GM18517 (cell line): ENCODE results near the gene TNN.
A peak's percentile ranks its signal among the peaks of the same experiment; 100 is the strongest.
"Not testable (repeated sequence)": the region's sequence is repeated elsewhere in the genome, so short reads cannot be mapped to it uniquely, and the experiment has no call there.

Experiments
- ATAC-seq: cut with Tn5 transposase; IDR thresholded peaks from one replicate; pipeline ENCODE4 v1.9.1; 2021; ENCODE audit warnings: mild to moderate bottlenecking, moderate library complexity; ENCODE audit not compliant: unreplicated experiment

The TNN gene, protein sequence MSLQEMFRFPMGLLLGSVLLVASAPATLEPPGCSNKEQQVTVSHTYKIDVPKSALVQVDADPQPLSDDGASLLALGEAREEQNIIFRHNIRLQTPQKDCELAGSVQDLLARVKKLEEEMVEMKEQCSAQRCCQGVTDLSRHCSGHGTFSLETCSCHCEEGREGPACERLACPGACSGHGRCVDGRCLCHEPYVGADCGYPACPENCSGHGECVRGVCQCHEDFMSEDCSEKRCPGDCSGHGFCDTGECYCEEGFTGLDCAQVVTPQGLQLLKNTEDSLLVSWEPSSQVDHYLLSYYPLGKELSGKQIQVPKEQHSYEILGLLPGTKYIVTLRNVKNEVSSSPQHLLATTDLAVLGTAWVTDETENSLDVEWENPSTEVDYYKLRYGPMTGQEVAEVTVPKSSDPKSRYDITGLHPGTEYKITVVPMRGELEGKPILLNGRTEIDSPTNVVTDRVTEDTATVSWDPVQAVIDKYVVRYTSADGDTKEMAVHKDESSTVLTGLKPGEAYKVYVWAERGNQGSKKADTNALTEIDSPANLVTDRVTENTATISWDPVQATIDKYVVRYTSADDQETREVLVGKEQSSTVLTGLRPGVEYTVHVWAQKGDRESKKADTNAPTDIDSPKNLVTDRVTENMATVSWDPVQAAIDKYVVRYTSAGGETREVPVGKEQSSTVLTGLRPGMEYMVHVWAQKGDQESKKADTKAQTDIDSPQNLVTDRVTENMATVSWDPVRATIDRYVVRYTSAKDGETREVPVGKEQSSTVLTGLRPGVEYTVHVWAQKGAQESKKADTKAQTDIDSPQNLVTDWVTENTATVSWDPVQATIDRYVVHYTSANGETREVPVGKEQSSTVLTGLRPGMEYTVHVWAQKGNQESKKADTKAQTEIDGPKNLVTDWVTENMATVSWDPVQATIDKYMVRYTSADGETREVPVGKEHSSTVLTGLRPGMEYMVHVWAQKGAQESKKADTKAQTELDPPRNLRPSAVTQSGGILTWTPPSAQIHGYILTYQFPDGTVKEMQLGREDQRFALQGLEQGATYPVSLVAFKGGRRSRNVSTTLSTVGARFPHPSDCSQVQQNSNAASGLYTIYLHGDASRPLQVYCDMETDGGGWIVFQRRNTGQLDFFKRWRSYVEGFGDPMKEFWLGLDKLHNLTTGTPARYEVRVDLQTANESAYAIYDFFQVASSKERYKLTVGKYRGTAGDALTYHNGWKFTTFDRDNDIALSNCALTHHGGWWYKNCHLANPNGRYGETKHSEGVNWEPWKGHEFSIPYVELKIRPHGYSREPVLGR (N-terminal part only)

DNA sequence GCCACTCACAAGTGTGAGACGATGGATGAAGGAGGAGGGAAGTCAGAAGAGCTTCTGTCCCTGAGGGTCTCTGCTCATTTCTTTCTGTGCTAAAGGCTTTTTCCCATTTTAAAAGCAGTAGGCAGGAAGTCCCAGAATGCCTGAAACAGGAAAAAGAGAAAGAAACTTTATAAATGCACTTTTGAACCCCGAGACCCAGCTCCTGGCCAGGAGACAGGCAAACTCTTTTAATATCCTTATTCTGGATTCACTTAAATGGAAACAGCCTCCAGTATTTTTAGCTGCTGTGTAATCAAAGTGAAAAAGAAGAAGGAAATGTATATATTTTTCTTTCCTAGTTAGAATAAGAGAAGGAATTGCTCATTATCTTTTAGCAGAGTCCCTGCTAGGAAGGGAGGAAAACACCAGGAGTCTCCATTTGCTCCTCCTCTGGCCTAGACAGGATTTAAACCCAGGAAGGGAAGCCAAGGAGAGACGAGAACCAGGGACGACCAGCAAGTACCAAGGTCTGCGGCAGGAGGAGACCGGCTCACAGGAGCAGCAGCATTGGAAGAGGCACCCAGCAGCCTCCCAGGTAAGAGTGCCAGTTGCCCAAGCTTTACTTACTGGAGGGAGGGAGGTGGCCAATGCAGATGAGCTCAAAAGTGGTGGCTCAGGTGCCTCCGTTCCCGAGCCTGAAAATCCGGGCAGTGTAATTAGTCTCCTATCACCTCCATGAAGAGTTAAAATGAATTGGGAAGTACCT lies at the start of gene TNN:
TNN (plus strand) TSS at position 472 of the 745 bp plus-strand sequence. CDS start 9,586 bp downstream, outside the sequence.
- no peak for ATAC-seq

DNA sequence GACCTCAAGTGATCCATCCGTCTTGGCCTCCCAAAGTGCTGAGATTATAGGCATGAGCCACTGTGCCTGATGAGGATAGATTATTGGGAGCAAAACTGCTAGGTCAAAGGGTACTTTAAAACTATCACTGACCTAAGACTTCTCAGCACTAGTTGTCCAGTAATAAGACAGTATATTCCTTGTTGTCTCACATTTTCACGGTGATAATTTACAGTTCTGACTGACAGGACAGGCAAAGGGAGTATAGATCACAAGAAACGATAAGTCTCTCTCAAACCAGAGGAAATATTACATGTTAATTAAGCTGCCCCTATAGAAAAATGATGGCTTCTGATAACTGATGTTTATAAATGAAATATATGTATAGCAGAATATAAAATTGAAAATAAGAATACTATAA lies 48.1 kb upstream of the TNN start:
- no peak for ATAC-seq

DNA sequence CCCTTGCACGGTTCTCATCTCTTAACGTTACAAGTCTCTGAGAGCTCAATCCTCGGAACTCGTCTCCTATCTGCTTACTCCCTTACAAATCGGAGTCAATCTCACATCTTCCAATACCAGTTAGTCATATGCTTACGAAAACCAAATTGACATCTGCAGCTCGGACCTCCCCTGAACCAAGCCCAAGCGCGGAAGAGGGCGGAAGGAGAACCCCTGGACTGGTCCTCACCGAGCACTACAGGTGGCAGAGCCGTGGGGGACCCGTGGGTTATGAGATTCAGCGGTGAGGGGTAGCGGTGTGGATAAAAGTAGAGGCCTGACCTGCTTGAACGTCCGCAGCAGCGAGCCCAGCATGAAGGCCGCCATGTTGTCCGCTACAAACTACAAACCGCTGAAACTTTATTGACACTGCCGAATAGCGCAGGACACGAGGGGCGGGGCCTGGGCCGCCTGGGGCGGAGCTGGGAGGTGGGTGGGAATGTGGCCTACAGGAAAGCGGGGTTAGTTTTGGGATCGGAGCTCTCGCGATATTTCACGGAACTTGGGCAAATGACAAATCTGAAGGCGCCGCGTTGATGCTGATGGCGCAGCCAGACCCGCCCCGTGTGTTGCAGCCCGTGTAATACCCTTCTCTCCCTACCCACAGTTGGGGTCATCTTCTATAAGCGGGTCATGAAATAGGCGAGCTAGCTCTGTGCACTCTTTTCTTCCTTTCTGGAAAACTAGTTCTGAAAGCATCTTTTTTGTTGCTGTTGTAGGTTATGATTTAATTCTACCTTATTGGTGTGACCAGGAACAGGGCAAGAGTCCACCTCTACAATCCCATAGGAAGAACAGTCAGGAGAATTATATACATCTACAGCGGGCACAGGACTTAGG lies 44.4 kb upstream of the TNN start, which contains the start of gene MRPS14:
MRPS14 (minus strand) TSS at position 383 of the 879 bp plus-strand sequence; CDS start at position 366, 17 bp downstream.
- ATAC-seq = peak; percentile 88

DNA sequence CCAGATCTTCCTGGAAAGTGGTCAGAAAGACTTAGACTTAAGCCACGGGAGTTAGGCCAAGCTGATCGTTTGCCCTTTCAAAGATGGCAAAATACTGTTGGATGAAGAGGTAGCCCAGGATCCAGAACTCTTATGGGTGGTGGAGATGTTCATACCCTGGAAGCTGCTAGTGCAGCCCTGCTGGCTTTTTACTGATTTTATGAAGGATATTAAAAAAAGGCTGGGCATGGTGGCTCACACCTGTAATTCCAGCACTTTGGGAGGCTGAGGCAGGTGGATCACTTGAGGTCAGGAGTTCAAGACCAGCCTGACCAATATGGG lies 43.8 kb upstream of the TNN start:
- ATAC-seq = not testable (repeated sequence)

DNA sequence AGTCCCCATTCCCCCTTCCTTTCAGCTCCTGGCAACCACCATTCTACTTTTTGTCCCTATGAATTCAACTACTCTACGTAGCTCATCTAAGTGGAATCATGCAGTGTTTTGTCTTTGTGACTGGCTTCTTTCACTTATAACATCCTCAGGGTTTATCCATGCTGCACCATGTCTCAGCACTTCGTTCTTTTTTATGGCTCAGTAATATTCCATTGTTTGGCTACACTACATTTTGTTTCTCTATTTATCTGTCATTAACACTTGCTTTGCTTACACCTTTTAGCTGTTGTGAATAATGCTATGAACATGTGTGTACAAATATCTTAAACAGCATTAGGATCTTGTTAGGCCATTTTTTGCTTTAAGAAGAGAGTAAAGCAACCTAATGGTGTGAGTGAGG lies 42.9 kb upstream of the TNN start:
- no peak for ATAC-seq

DNA sequence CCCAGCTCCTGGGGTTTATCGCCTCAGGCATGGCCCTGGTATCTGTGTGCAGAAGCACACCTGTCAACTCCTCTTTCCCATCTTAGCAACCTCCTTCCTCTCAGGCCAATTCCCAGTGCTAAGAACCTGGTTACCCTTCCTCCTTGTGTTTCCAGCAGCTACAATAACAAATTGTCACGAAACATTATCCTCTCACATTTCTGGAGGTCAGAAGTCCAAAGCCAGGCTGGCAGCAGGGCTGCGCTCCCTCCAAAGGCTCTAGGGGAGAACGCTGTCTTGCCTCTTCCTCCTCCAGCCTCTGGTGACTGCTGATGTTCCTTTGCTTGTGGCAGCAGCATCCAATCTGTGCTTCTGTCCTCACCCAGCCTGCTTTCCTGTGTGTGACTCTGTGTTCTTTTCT lies 33.7 kb upstream of the TNN start:
- no peak for ATAC-seq

DNA sequence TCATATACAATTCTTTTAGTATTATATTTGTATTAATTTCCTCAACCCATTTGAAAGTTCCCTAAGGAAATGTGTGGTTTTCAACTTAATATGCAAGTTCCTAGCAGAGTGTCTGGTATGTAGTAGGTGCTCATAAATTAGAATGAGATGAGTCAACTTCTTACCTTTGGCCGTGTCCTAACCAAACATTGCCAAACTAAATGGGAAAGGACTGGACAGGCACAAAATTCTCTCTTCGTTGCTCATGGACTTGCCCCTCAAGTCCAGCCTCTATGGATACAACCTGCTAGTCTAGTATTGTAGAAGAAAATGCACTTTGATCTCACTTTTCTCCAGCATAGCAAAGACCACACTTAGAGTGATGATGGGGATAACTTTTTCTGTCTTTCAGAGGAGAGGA lies 32.9 kb upstream of the TNN start:
- ATAC-seq = no peak

DNA sequence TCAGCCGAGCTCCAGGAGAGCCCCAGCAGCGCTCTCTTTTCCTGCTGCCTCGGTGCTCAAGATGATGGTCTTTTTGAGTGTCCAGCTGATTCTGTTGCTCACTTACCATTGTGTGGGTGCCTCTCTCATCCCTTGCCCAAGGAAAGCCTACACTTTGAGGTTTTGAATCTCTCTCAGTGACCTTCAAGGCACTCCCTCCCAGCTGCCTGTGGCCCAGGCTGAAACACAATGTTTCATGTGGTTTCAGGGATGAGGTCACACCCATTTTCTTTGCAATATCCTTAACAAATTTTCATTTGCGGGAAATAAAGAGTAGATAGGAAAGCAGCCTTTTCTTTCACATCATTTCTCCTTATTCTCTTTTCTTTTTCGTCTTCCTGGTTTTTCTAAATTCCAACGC lies 31.8 kb upstream of the TNN start:
- no peak for ATAC-seq

DNA sequence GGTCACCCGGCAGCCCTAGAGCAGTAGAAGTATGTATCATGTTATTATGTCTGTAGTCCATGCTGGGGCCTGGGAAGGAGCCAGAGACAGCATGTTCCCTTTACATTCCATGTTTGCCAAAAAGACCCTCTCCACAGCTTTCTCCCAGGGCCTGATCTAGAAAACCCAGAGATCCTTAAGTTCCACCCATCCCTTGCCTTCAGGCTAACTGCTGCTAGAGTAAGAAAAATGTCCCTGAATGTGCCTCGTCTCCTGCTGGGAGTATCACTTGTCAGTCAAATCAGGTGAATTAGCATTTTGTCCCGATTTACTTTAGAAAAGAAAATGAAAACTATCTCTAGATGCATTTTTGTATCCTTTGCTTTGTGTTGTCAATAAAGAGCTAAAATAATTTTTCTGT lies 31.2 kb upstream of the TNN start:
- ATAC-seq = no peak

DNA sequence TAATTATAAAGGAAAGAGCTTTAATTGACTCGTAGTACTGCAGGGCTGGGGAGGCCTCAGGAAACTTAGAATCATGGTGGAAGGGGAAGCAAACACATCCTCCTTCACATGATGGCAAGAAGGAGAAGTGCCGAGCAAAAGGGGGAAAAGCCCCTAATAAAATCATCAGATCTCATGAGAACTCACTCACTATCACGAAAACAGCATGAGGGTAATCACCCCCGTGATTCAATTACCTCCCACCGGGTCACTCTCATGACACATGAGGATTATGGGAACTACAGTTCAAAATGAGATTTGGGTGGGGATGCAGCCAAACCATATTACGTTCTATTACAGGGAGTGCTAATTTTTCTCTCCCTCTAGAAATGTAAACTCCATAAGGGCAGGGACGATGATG lies 30.2 kb upstream of the TNN start:
- ATAC-seq = no peak

DNA sequence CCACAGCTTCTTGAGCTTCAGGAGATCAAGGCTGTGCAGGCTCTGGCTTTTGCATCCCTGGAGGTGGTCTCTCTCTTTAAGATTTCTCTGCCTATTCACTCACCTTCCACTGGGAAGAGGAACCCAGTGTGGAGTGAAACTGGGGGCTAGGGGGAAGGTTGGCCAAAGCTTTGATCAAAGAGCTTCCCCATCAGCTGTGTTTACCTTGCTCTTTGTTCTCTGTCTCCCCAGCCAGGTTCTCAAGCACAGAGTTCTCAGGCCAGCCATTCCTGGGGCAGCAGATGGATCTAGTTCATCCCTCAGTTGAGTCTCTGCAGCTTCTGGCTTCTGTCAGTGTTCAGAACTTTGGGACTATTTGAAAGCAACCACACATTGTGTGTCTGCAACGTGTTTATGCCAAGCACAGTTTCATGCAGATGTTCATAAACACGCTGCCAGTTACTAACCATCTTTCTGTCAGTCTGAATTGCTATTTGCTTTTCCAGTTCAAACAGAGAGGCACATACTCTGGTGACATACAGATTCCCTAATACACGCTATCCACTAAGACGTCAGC lies 27.2 kb upstream of the TNN start:
- ATAC-seq = no peak

DNA sequence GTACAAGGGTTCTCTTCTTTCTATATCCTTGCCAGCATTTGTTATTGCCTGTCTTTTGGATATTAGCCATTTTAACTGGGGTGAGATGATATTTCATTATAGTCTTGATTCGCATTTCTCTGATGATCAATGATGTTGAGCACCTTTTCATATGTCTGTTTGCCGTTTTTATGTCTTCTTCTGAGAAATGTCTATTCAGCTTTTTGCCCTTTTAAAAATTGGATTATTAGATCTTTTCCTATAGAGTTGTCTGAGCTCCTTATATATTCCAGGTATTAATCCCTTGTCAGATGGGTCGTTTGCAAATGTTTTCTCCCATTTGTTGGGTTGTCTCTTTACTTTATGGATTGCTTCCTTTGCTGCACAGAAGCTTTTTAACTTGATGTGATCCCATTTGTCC lies 25.0 kb upstream of the TNN start:
- ATAC-seq = no peak

DNA sequence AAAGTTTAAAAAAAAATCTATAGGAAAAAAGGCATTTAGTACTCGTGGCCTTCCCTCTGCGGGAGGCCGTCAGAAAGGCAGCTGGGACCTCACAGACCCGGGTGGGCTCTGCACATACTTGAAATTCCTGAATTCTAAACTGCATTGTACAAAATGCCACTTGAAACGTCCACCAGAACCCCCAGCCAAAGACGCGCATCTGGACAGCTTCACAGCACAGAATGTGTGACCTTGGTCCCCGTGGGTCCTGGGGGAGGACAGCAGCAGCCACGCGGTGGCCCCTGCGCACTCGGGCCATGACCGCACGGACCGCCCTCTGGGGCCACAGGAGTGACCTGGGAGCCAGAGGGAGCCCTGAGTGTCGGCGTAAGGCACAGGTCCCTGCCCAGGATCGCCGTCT lies 23.8 kb upstream of the TNN start:
- no peak for ATAC-seq

DNA sequence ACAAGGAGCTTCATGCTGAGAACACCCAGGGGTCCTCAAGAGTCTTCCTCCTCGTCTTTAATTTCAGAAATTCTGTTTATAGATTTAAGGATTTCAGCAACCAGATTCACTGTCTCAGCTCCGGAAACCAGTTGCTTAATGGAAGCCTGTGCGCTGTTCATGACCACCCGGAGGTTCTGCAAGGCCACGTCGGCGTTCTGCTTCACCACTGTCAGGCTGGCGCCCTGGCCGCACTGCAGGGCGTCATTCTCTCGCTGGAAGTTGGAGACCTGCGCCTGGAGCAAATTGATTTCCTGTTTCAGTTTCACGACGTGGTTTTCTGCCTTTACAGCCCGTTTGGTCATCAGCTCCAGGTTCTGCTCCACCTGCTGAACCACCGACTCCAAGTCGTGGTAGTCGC lies 23.0 kb upstream of the TNN start:
- not testable (repeated sequence) for ATAC-seq

DNA sequence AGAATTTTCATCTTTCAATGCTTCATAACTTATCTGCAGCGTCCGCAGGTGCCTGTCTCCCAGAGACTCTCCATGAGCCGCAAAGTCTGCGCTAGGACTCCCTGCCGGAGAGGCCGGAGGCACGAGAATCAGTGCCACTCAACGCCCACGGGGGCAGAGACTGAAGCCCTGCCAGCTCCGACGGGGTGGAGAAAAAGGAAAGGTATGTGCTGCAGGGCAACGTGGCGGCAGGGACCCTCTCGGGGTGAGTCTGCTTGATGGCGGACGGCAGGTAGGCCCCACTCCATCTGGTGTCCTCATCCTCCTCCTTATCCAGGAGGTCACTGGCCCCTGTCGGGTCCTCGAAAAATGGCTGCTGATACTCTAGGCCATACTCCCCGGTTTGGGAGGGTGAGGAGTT lies 22.5 kb upstream of the TNN start:
- ATAC-seq = no peak

DNA sequence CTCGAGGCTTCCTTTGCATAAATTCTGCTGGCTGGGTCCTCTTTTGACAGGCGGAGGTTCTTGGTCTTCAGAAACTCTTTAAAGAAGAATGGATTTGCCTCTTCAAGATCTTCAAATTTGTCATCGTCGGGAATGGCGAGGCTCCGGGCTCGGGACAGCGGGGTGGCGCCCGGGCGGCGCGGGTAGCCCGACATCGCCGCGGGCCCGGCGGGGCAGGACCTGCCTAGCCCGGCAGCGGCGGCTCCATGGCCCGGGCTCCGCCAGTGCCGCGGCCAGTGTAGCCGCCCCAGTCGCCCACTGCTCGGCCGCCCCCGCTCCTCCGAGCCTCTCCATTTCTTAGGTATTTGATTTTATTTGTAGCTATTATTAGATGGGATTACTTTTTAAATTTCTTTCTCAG lies 22.1 kb upstream of the TNN start:
- no peak for ATAC-seq

DNA sequence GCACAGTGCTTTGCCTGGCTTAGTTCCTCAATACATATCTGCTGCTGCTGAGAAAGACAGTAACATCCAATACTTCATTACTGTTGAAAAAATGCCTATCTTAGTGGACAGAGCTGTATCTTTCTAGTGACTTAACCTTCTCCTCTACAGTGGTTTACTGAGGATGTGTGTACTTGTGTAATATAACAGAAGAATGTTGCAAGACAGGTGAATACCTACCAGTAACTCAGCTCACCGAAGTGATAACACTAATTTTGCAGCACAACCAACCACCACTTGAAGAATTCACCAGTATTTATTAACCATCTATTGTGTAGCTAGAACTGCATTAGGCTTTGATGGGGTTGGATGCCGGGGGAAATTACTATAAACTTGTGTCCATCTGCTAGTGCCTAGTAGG lies 16.6 kb upstream of the TNN start:
- ATAC-seq = no peak

DNA sequence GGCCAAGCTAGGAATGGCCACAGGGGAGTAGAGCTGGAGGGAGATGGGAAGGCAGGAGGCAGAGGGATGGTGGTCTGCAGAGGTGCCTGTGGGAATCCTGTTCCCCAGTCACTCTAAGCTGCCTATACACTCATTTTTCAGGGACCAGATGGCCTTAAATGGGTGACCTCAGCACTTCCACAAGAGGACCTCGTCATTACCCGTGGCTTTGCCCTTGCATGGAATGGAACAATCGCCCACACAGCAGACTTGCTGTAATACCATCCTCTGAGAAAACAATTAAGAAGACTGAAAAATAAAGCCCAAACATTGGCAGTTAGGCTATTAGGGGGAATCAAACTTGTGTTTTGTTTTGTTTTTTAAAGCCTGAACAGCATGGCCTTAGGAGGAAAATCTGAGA lies 12.9 kb upstream of the TNN start:
- no peak for ATAC-seq

DNA sequence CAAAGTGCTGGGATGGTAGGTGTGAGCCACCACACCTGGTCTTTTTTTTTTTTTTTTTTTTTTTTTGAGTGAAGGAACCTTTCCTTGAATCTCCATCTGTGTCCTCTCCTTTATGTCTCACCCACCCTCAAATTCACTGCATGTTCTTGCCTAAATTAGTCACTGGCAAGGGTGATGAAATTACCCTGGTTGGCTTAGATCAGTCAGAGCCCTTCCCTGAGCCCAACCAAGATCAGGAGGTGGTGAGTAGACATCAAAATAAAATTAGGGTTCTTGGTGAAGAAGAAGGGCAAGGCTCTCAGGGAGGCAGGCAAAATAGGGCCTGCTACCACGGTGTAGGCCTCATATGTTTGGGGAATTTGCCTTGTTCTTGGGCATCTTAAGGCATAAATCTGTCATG lies 5.3 kb upstream of the TNN start:
- no peak for ATAC-seq
